Smooth muscle cell (in vitro differentiated cells): Measurements from ENCODE around the gene NOP10. TPM values are rescaled to one million over a fixed set of nuclear protein-coding genes. Genes with fewer than 3 reads are reported as not detected.

Experiments
- DNase-seq: peaks from one replicate; lab custom pipeline; 2025; ENCODE audit not compliant: unreplicated experiment; lab: John Stamatoyannopoulos, UW
- H2AFZ ChIP-seq: fragments of 200-600 bp; sonication (generic); 2 replicates; pipeline ENCODE4 v1.6.0; 2016; ENCODE audit warnings: antibody characterized with exemption, low read depth, mild to moderate bottlenecking
- H3F3A ChIP-seq: fragments of 200-600 bp; sonication (generic); 2 replicates; pipeline ENCODE4 v1.6.0; 2017; ENCODE audit warnings: antibody characterized with exemption, low read depth
- H3K27ac ChIP-seq: fragments of 200-600 bp; sonication (generic); 2 replicates; pipeline ENCODE4 v1.5.1; 2016; ENCODE audit warnings: low read depth, mild to moderate bottlenecking
- H3K27me3 ChIP-seq: fragments of 200-600 bp; sonication (generic); 2 replicates; pipeline ENCODE4 v1.6.1; 2016; ENCODE audit warnings: low read depth, mild to moderate bottlenecking
- H3K36me3 ChIP-seq: fragments of 200-600 bp; sonication (generic); 2 replicates; pipeline ENCODE4 v1.5.1; 2016; ENCODE audit warnings: low read depth
- H3K4me1 ChIP-seq: fragments of 200-600 bp; sonication (generic); 2 replicates; pipeline ENCODE4 v1.5.1; 2016; ENCODE audit warnings: low read depth
- H3K4me2 ChIP-seq: fragments of 200-600 bp; sonication (generic); 2 replicates; pipeline ENCODE4 v1.6.0; 2016; ENCODE audit warnings: mild to moderate bottlenecking
- H3K4me3 ChIP-seq: fragments of 200-600 bp; sonication (generic); 2 replicates; pipeline ENCODE4 v1.5.1; 2016; ENCODE audit warnings: mild to moderate bottlenecking
- H3K79me2 ChIP-seq: fragments of 200-600 bp; sonication (generic); 2 replicates; pipeline ENCODE4 v1.6.0; 2016; ENCODE audit warnings: low read depth, mild to moderate bottlenecking
- H3K9ac ChIP-seq: fragments of 200-600 bp; sonication (generic); 2 replicates; pipeline ENCODE4 v1.6.0; 2016; ENCODE audit warnings: low read depth
- H3K9me3 ChIP-seq: fragments of 200-600 bp; sonication (generic); replicated peaks from 2 replicates; pipeline ENCODE4 v1.5.1; 2016; ENCODE audit warnings: low read depth
- H4K20me1 ChIP-seq: fragments of 200-600 bp; sonication (generic); 2 replicates; pipeline ENCODE4 v1.6.0; 2016; ENCODE audit warnings: low read depth
- WGBS: methylation state at CpG from one replicate; pipeline ENCODE4 v1.1.7; 2016; ENCODE audit warnings: low lambda C conversion rate; 5-methylcytosine and 5-hydroxymethylcytosine counted together
- polyA plus RNA-seq: library from polyadenylated mRNA; unstranded; fragments of >200 nt; fragmentation: Nextera tagmentation; extraction: Ambion mirVana; gene quantifications from 2 replicates; pipeline ENCODE4 v1.2.1, GENCODE V29; 2016
- total RNA-seq: library from RNA; depleted of rRNA; stranded (reverse); fragments of >200 nt; gene quantifications from 2 replicates; pipeline ENCODE4 v1.2.3, GENCODE V29; 2014
- TF ChIP-seq, protein P1 (sequence below): fragments of 200-600 bp; sonication (generic); IDR thresholded peaks from 2 replicates; pipeline ENCODE4 v1.5.1; 2017; ENCODE audit warnings: borderline replicate concordance, mild to moderate bottlenecking, antibody characterized with exemption; ENCODE audit not compliant: insufficient read depth, poor library complexity, severe bottlenecking

Gene NOP10
- total and polyA plus RNA-seq, 2 experiments from 2014 or later: 305 to 306 TPM

DNA sequence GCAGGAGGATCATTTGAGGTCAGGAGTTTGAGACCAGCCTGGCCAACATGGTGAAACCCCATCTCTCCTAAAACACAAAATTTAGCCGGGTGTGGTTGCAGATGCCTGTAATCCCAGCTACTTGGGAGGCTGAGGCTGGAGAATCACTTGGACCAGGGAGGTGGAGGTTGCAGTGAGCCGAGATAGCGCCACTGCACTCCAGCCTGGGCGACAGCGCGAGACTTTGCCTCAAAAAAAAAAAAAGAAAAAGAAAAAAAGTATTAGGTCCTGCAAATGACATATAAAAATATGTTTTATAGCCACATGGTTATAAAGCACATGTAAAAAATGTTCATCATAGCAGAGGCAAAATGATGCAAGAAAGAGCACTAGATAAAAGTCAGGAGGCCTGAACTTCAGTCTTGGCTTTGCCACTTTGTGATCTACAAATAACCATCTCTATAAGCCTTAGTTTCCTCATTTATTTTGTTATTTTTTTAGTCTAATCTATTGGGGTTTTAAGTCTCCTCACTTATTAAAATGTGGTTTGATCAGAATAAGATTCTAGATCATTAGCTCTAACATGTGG is 10.3 kb downstream of the NOP10 start:
- TF ChIP-seq, protein P1, sequence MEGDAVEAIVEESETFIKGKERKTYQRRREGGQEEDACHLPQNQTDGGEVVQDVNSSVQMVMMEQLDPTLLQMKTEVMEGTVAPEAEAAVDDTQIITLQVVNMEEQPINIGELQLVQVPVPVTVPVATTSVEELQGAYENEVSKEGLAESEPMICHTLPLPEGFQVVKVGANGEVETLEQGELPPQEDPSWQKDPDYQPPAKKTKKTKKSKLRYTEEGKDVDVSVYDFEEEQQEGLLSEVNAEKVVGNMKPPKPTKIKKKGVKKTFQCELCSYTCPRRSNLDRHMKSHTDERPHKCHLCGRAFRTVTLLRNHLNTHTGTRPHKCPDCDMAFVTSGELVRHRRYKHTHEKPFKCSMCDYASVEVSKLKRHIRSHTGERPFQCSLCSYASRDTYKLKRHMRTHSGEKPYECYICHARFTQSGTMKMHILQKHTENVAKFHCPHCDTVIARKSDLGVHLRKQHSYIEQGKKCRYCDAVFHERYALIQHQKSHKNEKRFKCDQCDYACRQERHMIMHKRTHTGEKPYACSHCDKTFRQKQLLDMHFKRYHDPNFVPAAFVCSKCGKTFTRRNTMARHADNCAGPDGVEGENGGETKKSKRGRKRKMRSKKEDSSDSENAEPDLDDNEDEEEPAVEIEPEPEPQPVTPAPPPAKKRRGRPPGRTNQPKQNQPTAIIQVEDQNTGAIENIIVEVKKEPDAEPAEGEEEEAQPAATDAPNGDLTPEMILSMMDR: no peak
- H3K9ac ChIP-seq: no peak overlapping the region
- WGBS: 98% methylated on average over 6 of the region's 6 CpGs
- H3K4me1 ChIP-seq: no peaks in the 10 kb centered on the region
- H3K36me3 ChIP-seq: no peaks in the 10 kb centered on the region
- no peak for DNase-seq
- H3K9me3 ChIP-seq: no peaks in the 10 kb centered on the region
- H3K27ac ChIP-seq: no peak overlapping the region
- no peaks in the 10 kb centered on the region for H3F3A ChIP-seq
- H3K79me2 ChIP-seq: no peaks in the 10 kb centered on the region
- H3K27me3 ChIP-seq: no peaks in the 10 kb centered on the region
- H3K4me3 ChIP-seq: no peak overlapping the region
- no peak overlapping the region for H2AFZ ChIP-seq
- H3K4me2 ChIP-seq: no peak overlapping the region
- H4K20me1 ChIP-seq: no peaks in the 10 kb centered on the region

DNA sequence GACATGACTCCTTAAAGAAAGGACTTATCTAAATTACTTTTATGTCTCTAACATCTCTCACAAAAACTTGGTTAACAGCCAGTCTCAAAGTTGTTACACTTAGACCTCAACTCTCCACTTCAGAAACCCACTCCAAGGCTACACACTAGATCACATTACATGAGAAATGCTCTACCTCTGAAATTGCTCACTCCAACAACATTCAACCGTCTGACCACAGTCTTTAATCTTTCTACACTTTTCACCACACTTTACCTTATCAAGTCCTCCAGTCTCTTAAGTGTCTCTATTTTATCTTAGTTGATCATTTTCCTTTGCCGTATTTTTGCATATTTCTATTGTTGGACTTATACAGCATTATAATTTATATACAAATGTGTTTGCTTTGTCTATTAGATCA is 11.1 kb downstream of the NOP10 start:
- H3K4me3 ChIP-seq: no peak overlapping the region
- no peak overlapping the region for H2AFZ ChIP-seq
- no peaks in the 10 kb centered on the region for H3K79me2 ChIP-seq
- no peaks in the 10 kb centered on the region for H3K27me3 ChIP-seq
- no peak for DNase-seq
- H3K27ac ChIP-seq: no peak overlapping the region
- TF ChIP-seq, protein P1: no peak
- H3F3A ChIP-seq: no peaks in the 10 kb centered on the region
- H3K4me1 ChIP-seq: no peaks in the 10 kb centered on the region
- no peaks in the 10 kb centered on the region for H4K20me1 ChIP-seq
- H3K36me3 ChIP-seq: no peaks in the 10 kb centered on the region
- WGBS: 78% methylated on average over 2 of the region's 2 CpGs
- H3K9ac ChIP-seq: no peak overlapping the region
- H3K9me3 ChIP-seq: no peaks in the 10 kb centered on the region
- H3K4me2 ChIP-seq: no peak overlapping the region

DNA sequence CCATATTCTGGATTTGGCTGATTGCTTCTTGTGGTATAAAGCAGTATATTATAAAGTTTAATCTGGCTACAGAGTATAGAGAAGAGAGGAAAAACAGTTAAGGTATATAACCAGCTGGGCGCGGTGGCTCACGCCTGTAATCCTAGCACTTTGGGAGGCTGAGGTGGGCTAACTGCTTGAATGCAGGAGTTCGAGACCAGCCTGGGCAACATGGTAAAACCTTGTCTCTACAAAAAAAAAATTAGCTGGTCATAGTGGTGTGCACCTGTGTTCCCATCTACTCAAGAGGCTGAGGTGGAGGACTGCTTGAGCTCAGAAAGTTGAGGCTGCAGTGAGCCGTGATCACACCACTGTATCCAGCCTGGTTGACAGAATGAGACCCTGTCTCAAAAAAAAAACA is 12.7 kb downstream of the NOP10 start:
- Histone ChIP-seq H3K27me3 (no peaks in the 10 kb centered on the region), H3K4me3 (no peak overlapping the region), H3K4me2 (no peak overlapping the region), H3K79me2 (no peaks in the 10 kb centered on the region), H3K9me3 (no peaks in the 10 kb centered on the region), H4K20me1 (no peaks in the 10 kb centered on the region), H3K9ac (no peak overlapping the region), H3K27ac (no peak overlapping the region), H3F3A (no peaks in the 10 kb centered on the region), H3K4me1 (no peaks in the 10 kb centered on the region), H3K36me3 (no peaks in the 10 kb centered on the region), H2AFZ (no peak overlapping the region)
- WGBS: 97% methylated on average over 5 of the region's 5 CpGs
- DNase-seq: no peak
- TF ChIP-seq, protein P1: no peak

DNA sequence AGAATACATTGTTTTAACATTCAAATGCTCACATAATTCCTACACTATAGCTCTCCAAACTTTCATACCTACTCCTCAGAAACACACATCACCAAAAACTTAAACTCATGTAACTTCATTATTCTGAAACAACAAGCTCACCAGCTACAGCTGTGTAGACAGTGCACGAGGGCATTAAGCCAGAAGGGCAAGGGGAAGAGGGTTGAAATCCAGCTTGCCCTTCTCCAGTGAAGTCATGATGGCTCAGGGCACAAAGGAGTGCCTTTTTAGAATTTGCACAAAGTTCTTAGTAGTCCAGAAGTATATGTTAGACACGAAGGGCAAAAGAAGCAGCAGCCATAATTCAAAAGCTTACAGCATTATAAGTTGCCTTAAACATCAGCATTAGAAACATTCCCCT is 13.9 kb downstream of the NOP10 start:
- Histone ChIP-seq H3K27me3 (no peaks in the 10 kb centered on the region), H3F3A (no peaks in the 10 kb centered on the region), H2AFZ (no peak overlapping the region), H3K4me1 (no peaks in the 10 kb centered on the region), H3K79me2 (no peaks in the 10 kb centered on the region), H3K4me2 (no peak overlapping the region), H4K20me1 (no peaks in the 10 kb centered on the region), H3K9me3 (no peaks in the 10 kb centered on the region), H3K36me3 (no peaks in the 10 kb centered on the region), H3K27ac (no peak overlapping the region), H3K4me3 (no peak overlapping the region), H3K9ac (no peak overlapping the region)
- TF ChIP-seq, protein P1: no peak
- WGBS: 79% methylated on average over 2 of the region's 2 CpGs
- no peak for DNase-seq
